ENCODE data around the gene STPG1.

STPG1 gene

GRCh38 chr1:24382165-24382577, 31.4 kb downstream of the STPG1 start:
- H3K4me3 ChIP-seq (ENCODE audit: low read length): no peak overlapping the region
- DNase-seq (ENCODE audit: low read depth, low spot score): no peak

- no peak for DNase-seq (ENCODE audit: low read depth, low spot score)
- no peak overlapping the region for H3K4me3 ChIP-seq (ENCODE audit: low read length)
Observed at GRCh38 chr1:24381256-24381655, 32.3 kb downstream of the STPG1 start.

GRCh38 chr1:24380508-24380907, 33.1 kb downstream of the STPG1 start:
- DNase-seq (ENCODE audit: low read depth, low spot score): no peak
- H3K4me3 ChIP-seq (ENCODE audit: low read length): no peak overlapping the region

- H3K4me3 ChIP-seq (ENCODE audit: low read length): no peak overlapping the region
- no peak for DNase-seq (ENCODE audit: low read depth, low spot score)
Observed at GRCh38 chr1:24379733-24380315, 33.8 kb downstream of the STPG1 start.

- H3K4me3 ChIP-seq (ENCODE audit: low read length): no peak overlapping the region
- no peak for DNase-seq (ENCODE audit: low read depth, low spot score)
Observed at GRCh38 chr1:24374891-24375786, 38.4 kb downstream of the STPG1 start.

- no peak overlapping the region for H3K4me3 ChIP-seq (ENCODE audit: low read length)
- DNase-seq (ENCODE audit: low read depth, low spot score): no peak
Observed at GRCh38 chr1:24373710-24374109, 39.9 kb downstream of the STPG1 start.

GRCh38 chr1:24373044-24373443, 40.5 kb downstream of the STPG1 start:
- no peak overlapping the region for H3K4me3 ChIP-seq (ENCODE audit: low read length)
- DNase-seq (ENCODE audit: low read depth, low spot score): no peak

- DNase-seq (ENCODE audit: low read depth, low spot score): no peak
- no peak overlapping the region for H3K4me3 ChIP-seq (ENCODE audit: low read length)
Observed at GRCh38 chr1:24369801-24370200, 43.8 kb downstream of the STPG1 start.

- no peak for DNase-seq (ENCODE audit: low read depth, low spot score)
- H3K4me3 ChIP-seq (ENCODE audit: low read length): no peak overlapping the region
Observed at GRCh38 chr1:24369199-24369598, 44.4 kb downstream of the STPG1 start.

GRCh38 chr1:24366707-24367106, 46.9 kb downstream of the STPG1 start:
- H3K4me3 ChIP-seq (ENCODE audit: low read length): no peak overlapping the region
- DNase-seq (ENCODE audit: low read depth, low spot score): no peak

GRCh38 chr1:24364975-24365678, 48.5 kb downstream of the STPG1 start:
- no peak overlapping the region for H3K4me3 ChIP-seq (ENCODE audit: low read length)
- no peak for DNase-seq (ENCODE audit: low read depth, low spot score)

- no peak overlapping the region for H3K4me3 ChIP-seq (ENCODE audit: low read length)
- no peak for DNase-seq (ENCODE audit: low read depth, low spot score)
Observed at GRCh38 chr1:24364605-24364974, 49.0 kb downstream of the STPG1 start.

GRCh38 chr1:24363994-24364393, 49.6 kb downstream of the STPG1 start:
- no peak overlapping the region for H3K4me3 ChIP-seq (ENCODE audit: low read length)
- no peak for DNase-seq (ENCODE audit: low read depth, low spot score)

- no peak overlapping the region for H3K4me3 ChIP-seq (ENCODE audit: low read length)
- no peak for DNase-seq (ENCODE audit: low read depth, low spot score)
Observed at GRCh38 chr1:24362982-24363614, 50.5 kb downstream of the STPG1 start.

GRCh38 chr1:24362396-24362795, 51.2 kb downstream of the STPG1 start:
- no peak for DNase-seq (ENCODE audit: low read depth, low spot score)
- H3K4me3 ChIP-seq (ENCODE audit: low read length): no peak overlapping the region

GRCh38 chr1:24361811-24362210, 51.8 kb downstream of the STPG1 start:
- H3K4me3 ChIP-seq (ENCODE audit: low read length): no peak overlapping the region
- DNase-seq (ENCODE audit: low read depth, low spot score): no peak

GRCh38 chr1:24360681-24361080, 52.9 kb downstream of the STPG1 start:
- H3K4me3 ChIP-seq (ENCODE audit: low read length): no peak overlapping the region
- DNase-seq (ENCODE audit: low read depth, low spot score): no peak

GRCh38 chr1:24357038-24357437, 56.5 kb downstream of the STPG1 start:
- no peak for DNase-seq (ENCODE audit: low read depth, low spot score)
- no peak overlapping the region for H3K4me3 ChIP-seq (ENCODE audit: low read length)

GRCh38 chr1:24355466-24355865, 58.1 kb downstream of the STPG1 start:
- DNase-seq (ENCODE audit: low read depth, low spot score): no peak
- H3K4me3 ChIP-seq (ENCODE audit: low read length): no peak overlapping the region
